Stimulated activated naive CD8-positive, alpha-beta T cell treated with anti-CD3 and anti-CD28 coated beads, Interleukin-15, amount 100 ng/mL, for 72 hours (primary cell): ENCODE results near the gene CD302.
"Not testable (repeated sequence)": the region's sequence is repeated elsewhere in the genome, so short reads cannot be mapped to it uniquely, and the experiment has no call there.

Source experiments
- ATAC-seq: fragments of 150-1000 bp; cut with Tn5 transposase; 2 replicates; pipeline ENCODE4 v1.10.0; 2021; ENCODE audit warnings: mild to moderate bottlenecking, moderate library complexity
- DNase-seq, 2 donors: peaks; one replicate each; pipeline ENCODE4 v3.0.0; 2021 to 2022
- H3K27ac Mint-ChIP-seq, 2 donors: one replicate each; pipeline ENCODE4 v1.8.0; 2022; ENCODE audit warnings: mild to moderate bottlenecking in 2 of 2, mixed read lengths in 2 of 2, moderate library complexity in 2 of 2
- H3K27me3 Mint-ChIP-seq: one replicate; pipeline ENCODE4 v1.8.0; 2022; ENCODE audit warnings: mixed read lengths
- H3K4me1 Mint-ChIP-seq: one replicate; pipeline ENCODE4 v1.8.0; 2022; ENCODE audit warnings: mild to moderate bottlenecking, mixed read lengths
- H3K4me3 Mint-ChIP-seq, 2 donors: one replicate each; pipeline ENCODE4 v1.8.0; 2022; ENCODE audit warnings: mild to moderate bottlenecking in 2 of 2, mixed read lengths in 2 of 2, moderate library complexity in 1 of 2
- H3K9me3 Mint-ChIP-seq, 2 donors: one replicate each; pipeline ENCODE4 v1.8.0; 2022; ENCODE audit warnings: mixed read lengths in 2 of 2

The CD302 gene, protein sequence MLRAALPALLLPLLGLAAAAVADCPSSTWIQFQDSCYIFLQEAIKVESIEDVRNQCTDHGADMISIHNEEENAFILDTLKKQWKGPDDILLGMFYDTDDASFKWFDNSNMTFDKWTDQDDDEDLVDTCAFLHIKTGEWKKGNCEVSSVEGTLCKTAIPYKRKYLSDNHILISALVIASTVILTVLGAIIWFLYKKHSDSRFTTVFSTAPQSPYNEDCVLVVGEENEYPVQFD

DNA sequence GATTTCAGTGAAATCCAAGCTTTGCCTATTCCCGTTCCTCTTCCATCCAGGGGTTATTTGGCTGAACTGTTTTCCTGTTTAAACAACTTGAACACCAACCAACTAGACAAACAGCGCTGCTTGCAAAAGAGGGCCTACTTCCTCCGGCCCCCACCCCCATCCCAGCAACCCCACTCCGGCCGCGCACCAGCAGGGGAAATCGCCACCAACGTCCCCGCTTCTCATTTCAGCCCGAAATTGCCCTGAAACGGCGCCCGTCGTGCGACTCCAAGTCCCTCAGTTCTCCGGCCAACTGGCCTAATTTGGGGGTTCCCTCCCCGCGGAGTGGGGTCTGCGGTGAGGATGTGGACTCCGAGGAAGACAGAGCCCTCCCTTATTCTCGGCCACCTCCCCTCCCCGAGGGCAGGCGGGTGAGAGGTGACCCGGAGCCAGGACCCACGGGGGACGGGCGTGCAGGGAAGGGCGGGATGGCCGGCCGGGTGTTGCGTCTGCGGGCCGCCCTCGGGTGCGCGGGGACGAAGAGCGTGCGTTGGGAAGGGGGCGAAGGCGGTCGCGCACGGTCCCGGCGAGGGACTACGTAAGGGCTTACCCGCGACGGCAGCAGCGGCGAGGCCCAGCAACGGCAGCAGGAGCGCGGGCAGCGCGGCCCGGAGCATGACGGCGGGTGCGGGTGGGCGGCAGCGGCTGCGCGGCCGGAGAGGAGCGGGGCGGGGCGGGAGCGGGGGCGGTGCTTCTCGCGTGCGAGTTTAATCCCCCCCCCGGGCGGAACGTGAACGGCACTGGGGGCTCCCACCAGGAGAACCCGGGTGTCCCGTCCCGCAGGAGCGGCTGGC is at the start of gene CD302:
TSS of gene CD302 (minus strand) at position 666 of the 833 bp plus-strand sequence. CDS start at position 656, 10 bp downstream.
- DNase-seq (peak; percentile 33 to 39), ATAC-seq (peak; percentile 82)
- no peaks in the 10 kb centered on the region for H3K9me3 Mint-ChIP-seq
- H3K4me3 Mint-ChIP-seq, result peak within 1 kb of the TSS; percentile 80 to 82
- peaks cover 33% of the 10 kb centered on the region for H3K27me3 Mint-ChIP-seq
- H3K4me1 Mint-ChIP-seq, result peaks cover 14% of the 10 kb centered on the region
- H3K27ac Mint-ChIP-seq, result peak within 1 kb of the TSS in 1 of 2 donors; percentile 58

DNA sequence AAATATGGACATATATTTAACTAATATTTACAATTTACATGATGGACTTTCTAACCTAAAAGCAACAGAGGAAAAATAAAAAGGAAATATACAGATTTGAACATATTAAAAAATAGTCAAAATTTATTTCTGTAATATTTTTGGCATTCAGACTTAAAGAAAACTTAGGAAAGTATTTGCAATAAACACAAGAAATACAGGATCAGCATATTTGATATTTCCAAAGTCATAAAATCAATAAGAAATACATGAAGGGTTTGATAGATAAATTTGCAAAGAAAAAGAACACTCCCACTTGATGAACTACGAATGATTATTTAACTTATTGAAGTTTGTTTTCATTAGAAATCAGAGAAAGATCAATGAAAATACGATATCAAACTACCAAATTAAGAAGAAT is 48.6 kb upstream of the CD302 start:
- H3K4me1 Mint-ChIP-seq, result no peaks in the 10 kb centered on the region
- DNase-seq (no peak), ATAC-seq (no peak)
- no peaks in the 10 kb centered on the region for H3K27me3 Mint-ChIP-seq
- no peak overlapping the region for H3K4me3 Mint-ChIP-seq
- no peaks in the 10 kb centered on the region for H3K9me3 Mint-ChIP-seq
- H3K27ac Mint-ChIP-seq, result no peak overlapping the region

DNA sequence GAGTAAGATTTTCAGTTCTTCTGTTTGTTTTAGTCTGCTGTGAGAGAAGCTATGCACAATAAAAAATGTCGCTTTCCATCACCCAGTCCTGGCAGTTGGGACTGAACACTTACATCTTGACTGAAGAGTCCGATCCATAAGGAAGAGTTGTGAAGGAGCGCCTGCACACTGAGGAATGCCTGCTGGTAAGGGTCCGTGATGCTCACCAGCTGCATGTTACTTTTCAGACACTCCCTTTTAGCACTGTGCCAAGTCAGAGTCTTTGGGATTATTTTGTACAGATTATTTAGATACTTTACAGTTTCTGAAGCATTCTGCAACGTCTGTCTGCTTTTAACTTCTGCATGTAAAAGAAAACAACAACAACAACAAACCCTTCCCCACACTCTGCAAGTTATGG is 42.6 kb upstream of the CD302 start:
- no peak for DNase-seq
- no peak overlapping the region for H3K4me3 Mint-ChIP-seq
- no peak overlapping the region for H3K27ac Mint-ChIP-seq
- H3K9me3 Mint-ChIP-seq, result no peaks in the 10 kb centered on the region
- no peaks in the 10 kb centered on the region for H3K4me1 Mint-ChIP-seq
- no peak for ATAC-seq
- H3K27me3 Mint-ChIP-seq, result no peaks in the 10 kb centered on the region

- Mint-ChIP-seq H3K4me1 (no peaks in the 10 kb centered on the region), H3K4me3 (no peak overlapping the region), H3K27me3 (no peaks in the 10 kb centered on the region), H3K9me3 (no peaks in the 10 kb centered on the region), H3K27ac (no peak overlapping the region)
- ATAC-seq (no peak), DNase-seq (no peak)
Observed at GRCh38 chr2:159832858-159833257, 34.9 kb upstream of the CD302 start.

DNA sequence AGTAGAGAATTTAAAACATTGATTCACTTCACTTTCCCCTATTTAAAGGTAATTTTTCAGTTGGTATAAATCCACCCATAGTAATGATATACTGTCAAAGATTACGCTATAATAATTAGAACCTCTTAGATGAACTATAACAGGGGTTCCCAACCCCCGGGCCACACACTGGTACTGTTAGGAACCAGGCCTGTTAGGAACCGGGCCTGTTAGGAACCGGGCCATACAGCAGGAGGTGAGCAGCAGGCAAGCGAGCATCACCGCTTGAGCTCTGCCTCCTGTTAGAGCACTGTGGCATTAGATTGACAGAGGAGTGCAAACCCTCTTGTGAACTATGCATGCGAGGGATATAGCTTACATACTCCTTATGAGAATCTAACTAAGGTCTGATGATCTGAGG is 34.0 kb upstream of the CD302 start:
- no peak for ATAC-seq
- no peak overlapping the region for H3K4me3 Mint-ChIP-seq
- H3K9me3 Mint-ChIP-seq, result no peaks in the 10 kb centered on the region
- H3K4me1 Mint-ChIP-seq, result no peaks in the 10 kb centered on the region
- H3K27me3 Mint-ChIP-seq, result no peaks in the 10 kb centered on the region
- no peak for DNase-seq
- no peak overlapping the region for H3K27ac Mint-ChIP-seq

GRCh38 chr2:159829376-159829775 is 31.4 kb upstream of the CD302 start:
- H3K4me1 Mint-ChIP-seq, result peaks cover 7% of the 10 kb centered on the region
- ATAC-seq (no peak), DNase-seq (no peak)
- no peaks in the 10 kb centered on the region for H3K27me3 Mint-ChIP-seq
- no peak overlapping the region for H3K4me3 Mint-ChIP-seq
- H3K27ac Mint-ChIP-seq, result no peak overlapping the region
- H3K9me3 Mint-ChIP-seq, result no peaks in the 10 kb centered on the region

- H3K9me3 Mint-ChIP-seq, result no peaks in the 10 kb centered on the region
- ATAC-seq (no peak), DNase-seq (no peak)
- peaks cover 7% of the 10 kb centered on the region for H3K4me1 Mint-ChIP-seq
- H3K4me3 Mint-ChIP-seq, result no peak overlapping the region
- no peaks in the 10 kb centered on the region for H3K27me3 Mint-ChIP-seq
- H3K27ac Mint-ChIP-seq, result no peak overlapping the region
Observed at GRCh38 chr2:159828738-159829137, 30.7 kb upstream of the CD302 start.

- not testable (repeated sequence) for H3K27me3 Mint-ChIP-seq, ATAC-seq, H3K27ac Mint-ChIP-seq
Observed at GRCh38 chr2:159822478-159822833, 24.4 kb upstream of the CD302 start.

DNA sequence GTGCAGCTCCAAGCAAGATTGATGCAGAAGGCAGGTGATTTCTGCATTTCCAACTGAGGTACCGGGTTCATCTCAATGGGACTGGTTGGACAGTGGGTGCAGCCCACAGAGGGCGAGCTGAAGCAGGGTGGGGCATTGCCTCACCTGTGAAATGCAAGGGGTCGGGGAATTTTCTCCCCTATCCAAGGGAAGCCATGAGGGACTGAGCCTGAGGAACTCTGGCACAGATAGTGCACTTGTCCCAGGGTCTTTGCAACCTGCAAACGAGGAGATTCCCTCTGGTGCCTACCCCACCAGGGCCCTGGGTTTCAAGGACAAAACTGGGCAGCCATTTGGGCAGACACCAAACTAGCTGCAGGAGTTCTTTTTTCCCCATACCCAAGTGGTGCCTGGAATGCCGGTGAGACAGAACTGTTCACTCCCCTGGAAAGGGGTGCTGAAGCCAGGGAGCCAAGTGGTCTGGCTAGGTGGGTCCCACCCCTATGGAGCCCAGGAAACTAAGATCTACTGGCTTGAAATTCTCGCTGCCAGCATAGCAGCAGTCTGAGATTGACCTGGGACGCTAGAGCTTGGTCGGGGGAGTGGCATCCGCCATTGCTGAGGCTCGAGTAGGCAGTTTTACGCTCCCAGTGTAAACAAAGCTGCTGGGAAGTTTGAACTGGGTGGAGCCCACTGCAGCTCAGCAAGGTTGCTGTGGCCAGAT is 23.9 kb upstream of the CD302 start:
- H3K9me3 Mint-ChIP-seq, H3K4me3 Mint-ChIP-seq, H3K27me3 Mint-ChIP-seq, H3K27ac Mint-ChIP-seq, ATAC-seq, DNase-seq, H3K4me1 Mint-ChIP-seq: not testable (repeated sequence)

More at GRCh38 chr2:159822478-159822833, 24.4 kb upstream of the CD302 start:
- not testable (repeated sequence) for H3K4me1 Mint-ChIP-seq, H3K4me3 Mint-ChIP-seq, H3K9me3 Mint-ChIP-seq, DNase-seq

DNA sequence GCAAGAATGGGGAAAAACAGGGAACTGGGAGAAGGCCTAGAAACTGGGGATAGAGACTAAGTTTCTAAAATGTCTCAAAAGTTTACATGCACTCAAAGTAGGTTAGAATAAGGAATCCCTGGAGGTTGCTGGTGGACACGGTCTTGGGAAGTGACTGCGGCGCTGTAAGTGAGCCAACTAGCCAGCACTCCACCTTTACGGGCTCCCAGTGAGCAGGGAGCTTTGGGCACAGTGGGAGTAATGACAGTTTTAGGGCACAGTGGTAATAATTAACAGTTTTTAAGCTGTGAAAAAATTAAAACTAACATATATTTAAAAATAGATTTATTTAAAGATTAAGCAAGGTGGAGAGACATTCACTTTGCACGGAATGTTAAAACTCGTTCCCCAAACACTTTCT is 20.9 kb upstream of the CD302 start:
- ATAC-seq, result no peak
- DNase-seq, result no peak
- no peaks in the 10 kb centered on the region for H3K27me3 Mint-ChIP-seq
- no peak overlapping the region for H3K4me3 Mint-ChIP-seq
- H3K9me3 Mint-ChIP-seq, result no peaks in the 10 kb centered on the region
- H3K4me1 Mint-ChIP-seq, result no peaks in the 10 kb centered on the region
- H3K27ac Mint-ChIP-seq, result no peak overlapping the region

- DNase-seq, result no peak
- no peak overlapping the region for H3K4me3 Mint-ChIP-seq
- H3K4me1 Mint-ChIP-seq, result no peaks in the 10 kb centered on the region
- no peaks in the 10 kb centered on the region for H3K27me3 Mint-ChIP-seq
- ATAC-seq, result no peak
- peak overlapping the region in 1 of 2 donors; percentile 69 for H3K27ac Mint-ChIP-seq
- H3K9me3 Mint-ChIP-seq, result no peaks in the 10 kb centered on the region
Observed at GRCh38 chr2:159817283-159817682, 19.3 kb upstream of the CD302 start.

DNA sequence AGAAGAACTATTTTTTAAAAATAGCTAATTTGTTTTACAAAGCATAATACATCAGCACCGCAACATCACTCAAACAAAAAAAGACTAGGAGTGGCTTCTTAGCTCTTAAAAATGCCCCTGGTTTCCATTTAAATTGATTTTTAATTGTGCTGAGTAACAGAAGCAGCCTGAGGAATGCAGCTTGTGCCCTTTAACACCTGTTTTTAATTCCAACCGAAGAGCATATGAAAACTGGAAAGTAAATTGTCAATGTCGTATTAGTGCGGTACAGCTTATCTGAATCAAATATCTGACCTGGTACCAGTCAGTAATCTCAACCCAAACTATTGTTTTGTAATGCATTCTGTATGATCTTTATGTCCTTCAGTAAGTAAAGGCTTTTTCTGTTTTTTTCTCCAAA is 13.2 kb upstream of the CD302 start:
- H3K9me3 Mint-ChIP-seq, result no peaks in the 10 kb centered on the region
- ATAC-seq (no peak), DNase-seq (no peak)
- H3K27me3 Mint-ChIP-seq, result no peaks in the 10 kb centered on the region
- H3K27ac Mint-ChIP-seq, result no peak overlapping the region
- no peaks in the 10 kb centered on the region for H3K4me1 Mint-ChIP-seq
- no peak overlapping the region for H3K4me3 Mint-ChIP-seq

DNA sequence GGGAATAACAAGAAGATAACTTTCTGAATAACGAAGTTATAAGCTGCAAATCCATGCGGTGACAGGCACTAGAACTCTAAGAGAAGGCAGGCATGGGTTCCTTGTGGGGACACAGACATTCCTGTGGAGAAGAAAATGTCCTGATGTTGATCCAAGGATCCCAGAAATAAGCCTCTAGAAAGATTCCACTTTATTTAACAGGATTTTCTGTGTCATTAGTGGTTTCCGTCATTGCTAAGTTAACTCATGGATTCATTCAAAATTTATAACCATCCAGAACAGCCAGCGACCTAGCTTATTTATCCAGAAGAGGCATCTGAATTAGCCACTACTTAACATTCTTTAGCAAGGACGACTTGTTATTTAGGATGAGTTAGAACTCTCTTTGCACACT is 10.0 kb upstream of the CD302 start:
- no peak for DNase-seq
- H3K9me3 Mint-ChIP-seq, result no peaks in the 10 kb centered on the region
- no peaks in the 10 kb centered on the region for H3K27me3 Mint-ChIP-seq
- no peak overlapping the region for H3K4me3 Mint-ChIP-seq
- no peaks in the 10 kb centered on the region for H3K4me1 Mint-ChIP-seq
- ATAC-seq, result no peak
- no peak overlapping the region for H3K27ac Mint-ChIP-seq

DNA sequence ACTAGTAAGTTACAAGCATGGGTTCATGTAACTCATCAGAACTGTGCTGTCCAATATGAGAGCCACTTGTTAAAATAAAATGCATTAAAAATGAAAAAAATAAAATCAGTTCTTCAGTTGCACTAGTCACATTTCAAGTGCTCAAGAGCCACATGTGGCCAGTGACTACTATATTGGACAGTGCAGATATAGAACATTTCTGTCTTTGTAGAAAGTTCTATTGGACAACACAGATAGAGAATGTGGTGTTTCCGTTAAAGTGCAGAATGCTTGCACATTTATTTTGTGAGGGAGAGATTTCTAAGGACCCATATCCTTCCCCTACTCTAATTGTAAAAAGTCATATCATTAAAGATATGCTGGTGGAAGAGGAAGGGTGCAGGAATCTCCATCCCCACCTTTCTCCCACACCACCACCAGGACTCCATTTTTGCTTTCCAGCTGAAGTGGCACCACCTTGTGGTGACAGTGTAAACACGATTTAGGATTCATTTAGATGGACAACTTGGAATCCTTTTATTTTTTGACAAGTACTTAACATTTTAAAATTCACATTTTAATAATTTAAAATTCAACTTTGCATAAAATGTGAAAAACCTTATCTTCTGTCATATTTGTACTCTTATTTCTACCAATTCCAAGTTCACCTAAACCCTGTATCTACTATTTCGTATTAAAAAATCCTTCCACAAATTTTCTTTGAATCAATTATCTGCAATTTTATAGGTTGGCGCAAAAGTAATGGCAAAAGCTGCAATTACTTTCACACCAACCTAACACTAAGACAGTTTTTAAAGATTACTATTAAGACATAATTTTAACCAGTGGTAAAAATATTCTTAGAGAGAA is 9.4 kb upstream of the CD302 start:
- Mint-ChIP-seq H3K4me3 (no peak overlapping the region), H3K27ac (peak overlapping the region; percentile 46 to 71), H3K9me3 (no peaks in the 10 kb centered on the region), H3K4me1 (no peaks in the 10 kb centered on the region), H3K27me3 (no peaks in the 10 kb centered on the region)
- DNase-seq, result no peak
- ATAC-seq, result no peak

- H3K27ac Mint-ChIP-seq, result no peak overlapping the region
- ATAC-seq, result no peak
Observed at GRCh38 chr2:159804941-159805340, 6.9 kb upstream of the CD302 start.

More at GRCh38 chr2:159804941-159805340, 6.9 kb upstream of the CD302 start:
- Mint-ChIP-seq H3K4me1 (no peaks in the 10 kb centered on the region), H3K4me3 (no peak overlapping the region), H3K27me3 (no peaks in the 10 kb centered on the region), H3K9me3 (no peaks in the 10 kb centered on the region)
- DNase-seq, result no peak
